GM18907 (cell line): ENCODE data around the gene MMP20.

ENCODE experiments used
- ATAC-seq: cut with Tn5 transposase; IDR thresholded peaks from one replicate; pipeline ENCODE4 v1.9.1; 2021; ENCODE audit warnings: mild to moderate bottlenecking, moderate library complexity; ENCODE audit not compliant: unreplicated experiment

Gene MMP20

DNA sequence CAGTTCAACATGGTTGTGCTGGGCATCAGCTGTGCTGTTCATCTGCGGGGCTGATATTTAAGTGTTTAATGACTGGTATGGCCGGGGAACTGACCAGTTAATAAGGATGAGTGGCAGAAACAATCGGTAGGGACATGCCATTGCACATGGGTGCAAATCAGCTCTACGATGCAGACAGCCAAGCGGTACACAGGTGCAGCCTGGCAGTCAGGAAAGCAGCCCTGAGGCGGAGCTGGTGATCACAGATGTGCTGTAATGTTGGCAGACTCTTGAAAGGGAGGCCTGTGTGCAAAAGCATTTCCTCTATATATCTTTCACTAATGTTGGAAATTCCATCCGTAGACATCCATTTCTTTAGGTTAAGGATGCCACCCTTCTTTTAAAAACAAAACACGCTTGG is 1.1 kb downstream of the MMP20 start:
- ATAC-seq = no peak

DNA sequence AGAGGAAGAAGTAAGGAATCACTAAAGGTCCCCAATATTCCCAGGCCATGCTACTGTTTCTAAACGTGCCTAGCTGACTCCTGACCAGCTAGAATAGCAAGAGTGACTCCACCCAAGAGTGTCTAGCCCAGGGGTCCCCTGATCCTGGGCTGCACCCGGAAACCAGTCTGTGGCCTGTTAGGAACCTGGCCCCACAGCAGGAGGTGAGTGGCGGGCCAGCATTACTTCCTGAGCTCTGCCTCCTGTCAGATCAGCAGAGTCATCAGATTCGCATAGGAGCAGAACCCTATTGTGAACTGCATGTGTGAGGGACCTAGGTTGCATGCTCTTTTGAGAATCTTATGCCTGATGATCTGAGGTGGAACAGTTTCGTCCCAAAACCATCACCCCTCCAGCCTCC is 2.0 kb downstream of the MMP20 start:
- no peak for ATAC-seq

GRCh38 chr11:102622258-102622657 is 2.9 kb downstream of the MMP20 start:
- no peak for ATAC-seq

- ATAC-seq = no peak
Observed at GRCh38 chr11:102620818-102621561, 4.1 kb downstream of the MMP20 start.

DNA sequence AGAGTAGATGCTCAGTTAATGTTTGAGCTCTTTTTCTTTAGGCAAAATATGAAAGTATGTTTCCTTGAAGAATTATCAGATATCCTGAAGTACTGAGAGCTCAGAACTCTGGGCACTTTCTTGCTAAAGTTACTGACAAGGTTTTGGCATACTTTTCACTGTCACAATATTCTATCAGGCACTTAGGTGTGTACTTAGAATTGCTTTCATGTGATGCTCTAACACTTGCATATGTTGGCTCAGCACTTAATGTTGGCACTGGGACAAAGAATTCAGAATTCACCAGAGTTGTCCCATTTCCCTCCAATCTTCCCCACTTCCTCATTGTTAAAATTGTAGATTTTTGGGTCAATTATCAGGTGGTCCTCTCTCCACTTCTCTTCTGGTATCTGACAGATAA is 5.0 kb downstream of the MMP20 start:
- no peak for ATAC-seq

DNA sequence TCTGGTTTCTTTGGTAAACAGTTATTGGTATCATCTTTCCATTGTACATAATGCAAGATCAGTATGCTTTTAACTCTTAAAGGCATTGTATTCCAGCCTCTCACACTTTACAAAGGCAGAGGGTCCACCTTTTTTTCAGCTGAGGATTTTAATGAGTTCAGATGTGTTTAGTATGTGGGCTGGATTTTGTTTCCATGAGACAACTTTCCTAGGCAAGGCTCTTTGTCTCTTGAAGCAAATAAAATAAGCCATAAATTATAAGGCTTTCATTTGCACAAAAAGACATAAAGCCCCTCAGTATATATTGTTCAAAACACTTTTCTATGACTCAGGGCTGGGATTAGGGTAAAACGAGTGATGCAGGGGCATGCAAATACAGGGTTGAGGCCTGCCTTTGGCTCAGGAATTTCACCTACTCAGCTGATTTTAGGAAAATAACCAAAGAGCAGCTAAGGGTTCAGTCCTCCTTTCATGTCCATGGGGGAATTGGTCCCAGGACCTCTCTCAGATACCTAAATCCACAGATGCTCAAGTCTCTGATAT is 7.6 kb downstream of the MMP20 start:
- ATAC-seq = no peak

- ATAC-seq = no peak
Observed at GRCh38 chr11:102615894-102616432, 9.2 kb downstream of the MMP20 start.

DNA sequence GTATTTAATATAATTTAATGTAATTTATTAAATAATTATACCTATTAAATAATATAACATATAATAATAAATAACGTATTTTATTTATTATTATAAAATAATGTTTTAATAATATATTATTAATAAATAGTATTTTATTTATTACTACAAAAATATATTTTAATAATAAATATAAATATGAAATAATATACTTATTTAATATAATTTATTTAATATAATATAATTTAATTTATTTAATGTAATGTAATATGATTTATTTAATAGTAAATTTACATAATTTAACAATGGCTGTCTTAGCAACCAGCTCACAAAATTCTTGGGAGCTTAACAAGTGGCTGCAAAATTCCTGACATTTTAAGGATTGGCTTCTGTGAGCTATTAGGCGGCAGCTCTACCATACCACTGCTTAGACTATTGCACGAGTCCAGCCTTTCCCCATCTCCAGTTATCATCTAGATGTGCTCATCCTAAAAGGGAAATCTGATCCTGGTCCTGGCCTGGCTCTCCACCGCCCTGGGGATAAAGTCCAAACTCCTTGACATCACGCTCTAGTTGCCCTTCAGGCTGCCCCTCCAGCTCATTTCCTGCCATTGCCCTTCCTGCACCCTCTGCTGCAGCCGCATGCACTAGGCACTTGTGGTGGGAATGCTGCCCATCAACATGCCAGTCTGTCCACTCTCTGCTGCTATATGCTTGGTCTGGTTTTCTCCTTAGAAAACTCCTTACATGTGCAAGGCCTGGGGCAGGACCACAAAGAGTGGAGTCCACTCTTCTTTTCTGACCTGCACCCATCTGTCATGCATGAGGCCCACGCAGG is 9.8 kb downstream of the MMP20 start:
- ATAC-seq = no peak

DNA sequence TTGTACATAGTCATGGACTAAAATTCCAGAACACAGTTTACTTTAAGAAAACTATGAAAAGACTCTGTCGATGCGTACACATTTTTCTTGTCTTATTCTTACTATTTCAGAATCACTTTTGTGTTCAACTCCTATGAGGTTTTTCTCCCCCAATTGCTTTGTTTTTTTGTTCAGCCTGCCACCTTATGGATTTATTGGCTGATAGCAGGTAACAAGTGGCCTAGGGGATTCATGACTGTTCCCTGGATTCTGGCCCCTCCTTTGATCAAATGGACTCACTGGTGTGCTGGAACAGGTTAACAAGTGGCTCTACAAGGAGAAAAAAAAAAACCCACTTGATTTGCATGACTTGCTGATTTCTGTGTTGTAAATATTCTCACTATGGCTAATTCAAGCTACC is 10.6 kb downstream of the MMP20 start:
- no peak for ATAC-seq

- ATAC-seq = no peak
Observed at GRCh38 chr11:102614031-102614430, 11.1 kb downstream of the MMP20 start.

- ATAC-seq = no peak
Observed at GRCh38 chr11:102613450-102613849, 11.7 kb downstream of the MMP20 start.

DNA sequence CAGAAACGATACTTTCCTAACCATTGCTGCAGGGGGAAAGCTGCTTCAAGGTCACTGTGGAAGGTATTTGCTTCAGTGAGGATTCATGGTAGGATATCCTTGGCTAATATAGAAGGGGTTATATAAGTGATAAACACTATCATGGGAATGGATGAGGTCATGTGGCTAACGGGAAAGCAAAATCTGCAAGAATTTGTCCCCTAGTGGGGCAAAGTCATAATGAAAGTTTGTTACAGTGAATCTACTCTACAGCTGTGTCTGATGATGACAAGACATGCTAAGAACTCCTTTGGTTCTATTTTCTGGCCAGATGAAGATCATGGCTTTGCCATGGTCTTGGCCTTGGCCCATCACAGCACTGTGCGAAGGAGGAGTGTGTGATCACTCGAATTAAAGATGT is 13.8 kb downstream of the MMP20 start:
- peak; percentile 57 for ATAC-seq

- ATAC-seq = no peak
Observed at GRCh38 chr11:102610200-102610599, 14.9 kb downstream of the MMP20 start.

DNA sequence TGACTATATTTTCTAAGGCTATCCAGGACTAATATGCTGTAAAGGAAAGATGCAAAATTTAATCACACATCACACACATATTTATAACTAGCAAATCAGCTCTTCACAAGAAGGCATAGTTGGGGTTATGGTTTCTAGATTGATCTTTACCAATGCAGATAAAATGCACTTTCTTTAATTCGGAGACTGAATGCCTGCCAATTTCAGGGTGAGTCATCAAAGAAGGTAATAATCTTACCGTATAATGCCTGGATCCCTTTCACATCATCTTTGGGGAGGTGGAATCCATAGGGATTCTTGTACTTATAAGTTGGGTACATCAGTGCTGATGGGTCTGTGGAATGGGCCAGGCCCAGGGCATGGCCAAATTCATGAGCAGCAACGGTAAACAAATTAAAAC is 16.4 kb downstream of the MMP20 start:
- no peak for ATAC-seq

- no peak for ATAC-seq
Observed at GRCh38 chr11:102604875-102605274, 20.3 kb downstream of the MMP20 start.

DNA sequence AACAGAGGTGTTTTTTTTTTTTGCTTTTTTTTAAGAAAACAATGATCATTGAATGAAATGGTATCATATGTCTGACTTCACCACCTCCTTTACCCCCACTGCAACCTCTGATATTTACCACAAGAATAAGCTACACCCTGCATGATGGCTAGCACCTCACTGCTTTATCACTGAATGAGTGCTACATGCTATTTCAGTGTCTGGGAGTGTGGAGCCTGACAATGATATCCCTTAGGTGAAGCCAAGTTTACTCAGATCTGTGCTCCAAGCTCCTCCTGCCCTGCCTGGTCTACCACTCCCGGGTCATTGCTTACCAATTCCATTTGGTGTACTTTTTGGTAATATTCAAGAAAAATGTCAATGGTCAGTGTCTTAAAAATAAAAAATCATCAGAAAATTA is 21.1 kb downstream of the MMP20 start:
- no peak for ATAC-seq

DNA sequence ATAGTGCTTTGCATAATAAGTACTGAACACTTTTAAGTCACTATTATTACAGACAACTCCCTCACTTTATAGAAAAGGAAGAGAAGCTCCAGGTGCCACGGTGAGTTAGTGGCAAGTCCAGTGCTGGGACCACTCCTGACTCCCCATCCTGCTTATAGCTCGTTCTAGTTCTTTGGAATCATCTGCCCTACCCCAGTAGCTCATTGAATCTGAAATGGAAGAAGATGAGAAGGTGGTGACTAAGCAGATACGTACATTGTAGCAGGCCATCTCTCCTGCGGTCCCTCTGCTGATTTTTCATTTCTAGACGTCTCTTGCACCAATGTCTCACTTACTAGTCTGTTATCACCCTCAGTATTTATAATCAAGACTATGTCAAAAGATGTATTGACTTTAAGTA is 21.6 kb downstream of the MMP20 start:
- no peak for ATAC-seq

DNA sequence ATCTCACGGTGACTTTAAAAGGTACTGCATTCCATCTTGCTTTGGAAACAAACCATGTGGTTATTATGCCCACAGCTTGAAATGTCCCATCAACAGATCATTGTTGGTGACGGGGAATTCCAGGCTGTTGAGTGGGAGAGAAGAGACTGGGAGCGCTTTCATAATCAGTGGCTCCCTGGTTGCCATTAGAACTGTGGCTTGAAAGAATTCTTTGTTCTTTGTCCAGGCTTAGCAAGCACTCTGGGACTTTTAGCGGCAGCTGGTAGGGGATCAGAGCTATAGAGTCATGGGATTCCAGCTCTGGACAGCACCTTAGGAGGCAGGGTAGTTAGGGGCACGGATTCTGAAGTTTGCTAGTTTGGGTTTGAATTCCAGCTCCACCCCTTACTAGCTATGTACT is 22.0 kb downstream of the MMP20 start:
- no peak for ATAC-seq

- ATAC-seq = no peak
Observed at GRCh38 chr11:102600666-102601065, 24.5 kb downstream of the MMP20 start.

- peak; percentile 99 for ATAC-seq
Observed at GRCh38 chr11:102599642-102600261, 25.4 kb downstream of the MMP20 start.

- ATAC-seq = no peak
Observed at GRCh38 chr11:102598272-102598671, 26.9 kb downstream of the MMP20 start.
